ENCODE data around the gene REC8.

DNA sequence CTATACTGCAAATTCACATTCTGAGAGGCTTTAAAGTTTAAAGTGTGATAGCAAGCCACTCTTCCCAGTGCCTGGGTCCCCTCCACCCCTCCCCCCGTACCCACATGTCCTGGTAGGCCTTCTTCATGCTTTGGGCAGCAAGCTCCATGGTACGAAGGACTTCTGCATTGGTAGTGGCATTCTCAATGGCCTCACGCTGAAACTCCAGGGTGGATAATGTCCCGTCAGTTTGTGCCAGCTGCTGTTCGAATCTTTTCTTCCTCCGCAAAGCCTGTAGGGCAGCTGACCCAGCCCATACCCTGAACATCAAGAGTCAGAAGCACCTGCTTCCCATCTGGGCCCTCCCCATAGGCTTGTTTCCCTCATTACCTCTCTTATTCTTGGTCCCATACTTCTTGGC lies 39.4 kb downstream of the REC8 start:
- no peak for TF ChIP-seq CTCF (IDR thresholded peaks at IDR 0.05)
- TF ChIP-seq POLR2A (IDR thresholded peaks at IDR 0.05), result no peak
- no peak for TF ChIP-seq EP300 (IDR thresholded peaks at IDR 0.05)

All from ovary (tissue), 3 donors.